ENCODE results near the gene LARP6. TPM values are rescaled to one million over a fixed set of nuclear protein-coding genes. Genes with fewer than 3 reads are reported as not detected.

LARP6 gene
- total and polyA plus RNA-seq, 2 of the 13 experiments (the other 11 are each of a cell fraction or from before 2014, with no cell fraction given), result 2.9 to 8.2 TPM

- TF ChIP-seq ZNF710 (CRISPR knock-in tag; IDR thresholded peaks at IDR 0.05; ENCODE audit: borderline replicate concordance), result peak; percentile 73
- no peak for TF ChIP-seq IKZF4 (CRISPR knock-in tag; IDR thresholded peaks at IDR 0.05; ENCODE audit: borderline replicate concordance, low read depth, not compliant biosample characterization)
- no peak for TF ChIP-seq TOPORS (CRISPR knock-in tag; IDR thresholded peaks at IDR 0.05)
- TF ChIP-seq BRCA1 (CRISPR knock-in tag; IDR thresholded peaks at IDR 0.05), result no peak
- TF ChIP-seq ZNF503 (CRISPR knock-in tag; IDR thresholded peaks at IDR 0.05), result peak; percentile 14; the same call in 1 of the 2 replicates
- TF ChIP-seq MXD3 (CRISPR knock-in tag; IDR thresholded peaks at IDR 0.05), result no peak
- 0 out of 2 replicates have a peak, but pooled peaks have one; percentile 36 for TF ChIP-seq ZNF333 (CRISPR knock-in tag; IDR thresholded peaks at IDR 0.05; ENCODE audit: borderline replicate concordance)
- TF ChIP-seq RXRB (CRISPR knock-in tag; IDR thresholded peaks at IDR 0.05; ENCODE audit: borderline replicate concordance), result 0 out of 2 replicates have a peak, but pooled peaks have one; percentile 22
- TF ChIP-seq KDM3A (CRISPR knock-in tag; IDR thresholded peaks at IDR 0.05; ENCODE audit: low read depth), result no peak
- peak; percentile 70; the same call in 1 of the 2 replicates for TF ChIP-seq ZHX1 (CRISPR knock-in tag; IDR thresholded peaks at IDR 0.05; ENCODE audit: low read depth)
- TF ChIP-seq PRMT3 (CRISPR knock-in tag; IDR thresholded peaks at IDR 0.05; ENCODE audit: borderline replicate concordance, low read depth), result no peak
- no peak for TF ChIP-seq CBX2 (IDR thresholded peaks at IDR 0.05; ENCODE audit: low read depth, low read length)
- TF ChIP-seq CBX2 (CRISPR knock-in tag; IDR thresholded peaks at IDR 0.05; ENCODE audit: low read depth), result no peak
- TF ChIP-seq SETDB1 (CRISPR knock-in tag; IDR thresholded peaks at IDR 0.05; ENCODE audit: borderline replicate concordance), result no peak
- no peak for TF ChIP-seq ZNF678 (CRISPR knock-in tag; IDR thresholded peaks at IDR 0.05)
- TF ChIP-seq GABPB1 (CRISPR knock-in tag; IDR thresholded peaks at IDR 0.05), result peak; percentile 98
- TF ChIP-seq NAIF1 (CRISPR knock-in tag; IDR thresholded peaks at IDR 0.05; ENCODE audit: borderline replicate concordance), result no peak
- peak; percentile 45 for TF ChIP-seq DMAP1 (CRISPR knock-in tag; IDR thresholded peaks at IDR 0.05)
- no peak for TF ChIP-seq ELK4 (CRISPR knock-in tag; IDR thresholded peaks at IDR 0.05; ENCODE audit: borderline replicate concordance)
Observed at GRCh38 chr15:70892002-70892911, 38.3 kb upstream of the LARP6 start, which contains the start of the genes LRRC49 and THAP10 (continued).
